ENCODE measurements around the gene SLFN12L. TPM values are rescaled to one million over a fixed set of nuclear protein-coding genes. Genes with fewer than 3 reads are reported as not detected.

Gene SLFN12L
- total RNA-seq: 0.08 TPM in 1 of 2 replicates, not detected in the other

GRCh38 chr17:35537601-35538141 is at the start of gene SLFN12L:
Gene SLFN12L (minus strand): TSS chr17:35537678. CDS start chr17:35522364, 15,314 bp downstream.

GRCh38 chr17:35578197-35578928 is 40.9 kb upstream of the SLFN12L start, which contains the start of gene PEX12:
Gene PEX12 (minus strand): TSS chr17:35578571. CDS start chr17:35578021, 550 bp downstream.

DNA sequence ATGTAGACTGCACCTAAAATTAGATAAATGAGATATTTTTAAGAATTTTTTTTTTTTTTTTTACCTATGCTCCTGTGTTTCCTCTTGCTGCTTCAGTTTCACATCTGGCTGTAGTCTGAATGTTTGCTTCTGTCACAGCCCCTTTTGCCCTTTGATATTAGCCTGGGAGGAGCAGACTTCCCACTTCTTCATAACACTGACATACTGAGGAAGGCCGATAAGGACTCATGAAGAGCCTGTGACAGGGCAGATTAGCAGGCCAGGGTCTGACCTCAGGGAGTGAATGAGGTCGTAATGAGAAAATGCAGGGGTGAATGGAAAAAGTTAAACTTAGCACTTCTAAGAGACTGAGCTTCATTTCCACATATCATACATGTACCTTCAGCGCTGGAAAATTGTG is 23.2 kb upstream of the SLFN12L start, which contains the start of gene SLFN14:
Gene SLFN14, minus strand, starts transcription at position 117 of the 400 bp plus-strand sequence. CDS start 2,757 bp downstream, outside the sequence.

GRCh38 chr17:35448214-35448898 is 89.1 kb downstream of the SLFN12L start, which contains the start of gene SLFN13:
Gene SLFN13 (minus strand): TSS chr17:35448766. CDS start chr17:35445680, 3,086 bp downstream.

DNA sequence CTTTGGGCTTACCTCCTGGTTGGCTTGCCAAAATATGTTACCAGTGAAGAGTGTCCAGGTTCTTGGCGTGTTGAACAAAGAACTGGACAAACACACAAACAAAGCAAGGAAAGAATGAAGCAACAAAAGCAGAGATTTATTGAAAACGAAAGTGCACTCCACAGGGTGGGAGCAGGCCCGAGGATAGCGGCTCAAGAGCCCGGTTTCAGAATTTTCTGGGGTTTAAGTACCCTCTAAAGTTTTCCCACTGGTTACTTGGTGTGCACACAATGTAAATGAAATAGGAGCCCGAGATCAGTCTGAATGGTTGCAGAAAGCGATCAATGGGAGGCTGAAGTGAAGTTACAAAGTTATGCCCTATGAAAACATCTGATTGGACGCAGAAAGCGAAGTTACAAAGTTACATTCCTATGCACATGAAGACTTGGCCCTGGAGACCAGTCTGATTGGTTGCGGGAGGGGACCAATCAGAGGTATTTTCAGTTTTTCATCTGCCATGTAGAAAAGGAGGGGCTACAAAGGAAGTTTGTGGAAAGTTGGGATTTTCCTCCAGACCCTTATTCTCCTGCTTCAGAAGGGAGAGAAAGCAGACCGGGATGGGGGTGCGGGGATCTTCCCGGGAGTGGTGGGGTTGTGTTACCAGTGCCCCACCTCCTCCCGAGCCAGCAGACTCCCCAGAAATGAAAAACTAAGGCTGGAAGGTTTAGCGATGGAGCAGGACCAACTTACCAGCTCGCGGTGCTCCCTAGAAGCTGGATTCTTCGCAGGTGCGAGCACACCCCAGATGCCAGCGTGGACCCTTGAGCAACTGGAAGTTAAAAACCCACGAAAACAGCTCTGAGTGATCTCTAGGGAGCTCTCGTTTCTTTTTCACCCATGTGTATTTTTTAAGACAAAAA is 105.1 kb downstream of the SLFN12L start, which contains the start of gene SLFN12:
Gene SLFN12, minus strand, starts transcription at position 325 of the 899 bp plus-strand sequence. CDS start 9,472 bp downstream, outside the sequence.

Other genes starting within 250 kb of the SLFN12L start
- gene SLFN11, start 164.1 kb downstream of the SLFN12L start, total RNA-seq: 0.16 and 2.0 TPM in 2 replicates
- gene SLFN12, start 105.2 kb downstream of the SLFN12L start, total RNA-seq: 6.3 and 7.7 TPM in 2 replicates
- gene SLFN13, start 88.9 kb downstream of the SLFN12L start, total RNA-seq: 2.7 and 4.6 TPM in 2 replicates
- not detected in 2 replicates for gene SLFN14, start 23.1 kb upstream of the SLFN12L start, total RNA-seq
- 2.5 and 4.2 TPM in 2 replicates for gene PEX12, start 40.9 kb upstream of the SLFN12L start, total RNA-seq
- 83.3 and 116 TPM in 2 replicates for gene AP2B1, start 49.6 kb upstream of the SLFN12L start, total RNA-seq
- gene RASL10B, start 194.0 kb upstream of the SLFN12L start, total RNA-seq: 0.11 TPM in 1 of 2 replicates, not detected in the other
- not detected in 2 replicates for gene GAS2L2, start 215.6 kb upstream of the SLFN12L start, total RNA-seq
- gene C17orf50, start 223.2 kb upstream of the SLFN12L start, total RNA-seq: not detected in 2 replicates